HL-60 (cell line): ENCODE results near the gene GP1BA.

ENCODE experiments used
- DNase-seq, 2 experiments: peaks; one replicate each; pipeline ENCODE4 v3.0.0-alpha.2; 2010 to 2020; ENCODE audit warnings: low read depth in 1 of 2, low spot score in 1 of 2
- H3K27ac ChIP-seq: fragments of 250-450 bp; sonication (Bioruptor Pico); replicated peaks from 2 replicates; pipeline ENCODE4 v1.5.1; 2020; ENCODE audit warnings: mild to moderate bottlenecking, moderate library complexity
- H3K27me3 ChIP-seq: fragments of 250-450 bp; sonication (Bioruptor Pico); 2 replicates; pipeline ENCODE4 v1.5.1; 2021; ENCODE audit warnings: mild to moderate bottlenecking, moderate library complexity; ENCODE audit not compliant: insufficient read depth, poor library complexity, severe bottlenecking
- H3K4me3 ChIP-seq: replicated peaks from 2 replicates; pipeline ENCODE4 v1.5.1; 2011; ENCODE audit warnings: mild to moderate bottlenecking, control low read depth, low read length; ENCODE audit not compliant: insufficient read depth
- GABPA ChIP-seq: IDR thresholded peaks from 2 replicates; pipeline ENCODE4 v1.6.1; 2012; ENCODE audit warnings: low read depth
- POLR2AphosphoS5 ChIP-seq: IDR thresholded peaks from 2 replicates; pipeline ENCODE4 v1.6.1; 2012; ENCODE audit warnings: low read depth
- SPI1 ChIP-seq: IDR thresholded peaks from 2 replicates; pipeline ENCODE4 v1.6.1; 2012; ENCODE audit warnings: low read depth, mild to moderate bottlenecking, borderline replicate concordance
- TF ChIP-seq, protein P1 (sequence below): IDR thresholded peaks from 2 replicates; pipeline ENCODE4 v1.6.1; 2012; ENCODE audit warnings: low read depth; ENCODE audit not compliant: insufficient replicate concordance
- TF ChIP-seq, protein P2 (sequence below): IDR thresholded peaks from one replicate; pipeline ENCODE4 v1.5.1; 2011; ENCODE audit warnings: low read length, control low read depth, inconsistent platforms; ENCODE audit not compliant: insufficient read depth

Gene GP1BA

GRCh38 chr17:4900231-4901107 is 31.6 kb upstream of the GP1BA start:
- no peak for DNase-seq
- Histone ChIP-seq H3K27ac (no peak overlapping the region), H3K4me3 (no peak overlapping the region), H3K27me3 (peaks cover 7% of the 10 kb centered on the region)
- no peak for TF ChIP-seq POLR2AphosphoS5
- TF ChIP-seq, protein P1, sequence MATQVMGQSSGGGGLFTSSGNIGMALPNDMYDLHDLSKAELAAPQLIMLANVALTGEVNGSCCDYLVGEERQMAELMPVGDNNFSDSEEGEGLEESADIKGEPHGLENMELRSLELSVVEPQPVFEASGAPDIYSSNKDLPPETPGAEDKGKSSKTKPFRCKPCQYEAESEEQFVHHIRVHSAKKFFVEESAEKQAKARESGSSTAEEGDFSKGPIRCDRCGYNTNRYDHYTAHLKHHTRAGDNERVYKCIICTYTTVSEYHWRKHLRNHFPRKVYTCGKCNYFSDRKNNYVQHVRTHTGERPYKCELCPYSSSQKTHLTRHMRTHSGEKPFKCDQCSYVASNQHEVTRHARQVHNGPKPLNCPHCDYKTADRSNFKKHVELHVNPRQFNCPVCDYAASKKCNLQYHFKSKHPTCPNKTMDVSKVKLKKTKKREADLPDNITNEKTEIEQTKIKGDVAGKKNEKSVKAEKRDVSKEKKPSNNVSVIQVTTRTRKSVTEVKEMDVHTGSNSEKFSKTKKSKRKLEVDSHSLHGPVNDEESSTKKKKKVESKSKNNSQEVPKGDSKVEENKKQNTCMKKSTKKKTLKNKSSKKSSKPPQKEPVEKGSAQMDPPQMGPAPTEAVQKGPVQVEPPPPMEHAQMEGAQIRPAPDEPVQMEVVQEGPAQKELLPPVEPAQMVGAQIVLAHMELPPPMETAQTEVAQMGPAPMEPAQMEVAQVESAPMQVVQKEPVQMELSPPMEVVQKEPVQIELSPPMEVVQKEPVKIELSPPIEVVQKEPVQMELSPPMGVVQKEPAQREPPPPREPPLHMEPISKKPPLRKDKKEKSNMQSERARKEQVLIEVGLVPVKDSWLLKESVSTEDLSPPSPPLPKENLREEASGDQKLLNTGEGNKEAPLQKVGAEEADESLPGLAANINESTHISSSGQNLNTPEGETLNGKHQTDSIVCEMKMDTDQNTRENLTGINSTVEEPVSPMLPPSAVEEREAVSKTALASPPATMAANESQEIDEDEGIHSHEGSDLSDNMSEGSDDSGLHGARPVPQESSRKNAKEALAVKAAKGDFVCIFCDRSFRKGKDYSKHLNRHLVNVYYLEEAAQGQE = no peak
- TF ChIP-seq SPI1 = no peak
- TF ChIP-seq GABPA = no peak
- TF ChIP-seq, protein P2, sequence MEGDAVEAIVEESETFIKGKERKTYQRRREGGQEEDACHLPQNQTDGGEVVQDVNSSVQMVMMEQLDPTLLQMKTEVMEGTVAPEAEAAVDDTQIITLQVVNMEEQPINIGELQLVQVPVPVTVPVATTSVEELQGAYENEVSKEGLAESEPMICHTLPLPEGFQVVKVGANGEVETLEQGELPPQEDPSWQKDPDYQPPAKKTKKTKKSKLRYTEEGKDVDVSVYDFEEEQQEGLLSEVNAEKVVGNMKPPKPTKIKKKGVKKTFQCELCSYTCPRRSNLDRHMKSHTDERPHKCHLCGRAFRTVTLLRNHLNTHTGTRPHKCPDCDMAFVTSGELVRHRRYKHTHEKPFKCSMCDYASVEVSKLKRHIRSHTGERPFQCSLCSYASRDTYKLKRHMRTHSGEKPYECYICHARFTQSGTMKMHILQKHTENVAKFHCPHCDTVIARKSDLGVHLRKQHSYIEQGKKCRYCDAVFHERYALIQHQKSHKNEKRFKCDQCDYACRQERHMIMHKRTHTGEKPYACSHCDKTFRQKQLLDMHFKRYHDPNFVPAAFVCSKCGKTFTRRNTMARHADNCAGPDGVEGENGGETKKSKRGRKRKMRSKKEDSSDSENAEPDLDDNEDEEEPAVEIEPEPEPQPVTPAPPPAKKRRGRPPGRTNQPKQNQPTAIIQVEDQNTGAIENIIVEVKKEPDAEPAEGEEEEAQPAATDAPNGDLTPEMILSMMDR = no peak

GRCh38 chr17:4901108-4901647 is 30.9 kb upstream of the GP1BA start:
- H3K4me3 ChIP-seq = no peak overlapping the region
- no peak overlapping the region for H3K27ac ChIP-seq
- TF ChIP-seq GABPA (no peak), SPI1 (no peak), POLR2AphosphoS5 (no peak)
- TF ChIP-seq, protein P1 = no peak
- TF ChIP-seq, protein P2 = no peak
- DNase-seq = no peak
- H3K27me3 ChIP-seq = peaks cover 7% of the 10 kb centered on the region

GRCh38 chr17:4901648-4902344 is 30.3 kb upstream of the GP1BA start:
- Histone ChIP-seq H3K4me3 (no peak overlapping the region), H3K27ac (no peak overlapping the region)
- peak; percentile 28 to 53 for DNase-seq

More at GRCh38 chr17:4901648-4902344, 30.3 kb upstream of the GP1BA start:
- H3K27me3 ChIP-seq = peaks cover 7% of the 10 kb centered on the region
- TF ChIP-seq, protein P1 = no peak
- TF ChIP-seq, protein P2 = no peak
- TF ChIP-seq GABPA = no peak
- TF ChIP-seq POLR2AphosphoS5 = no peak
- TF ChIP-seq SPI1 = no peak
